HG03280 (cell line): ENCODE measurements around the gene CLCN6.

Experiments
- ATAC-seq: cut with Tn5 transposase; IDR thresholded peaks from one replicate; pipeline ENCODE4 v1.9.1; 2021; ENCODE audit warnings: mild to moderate bottlenecking, moderate library complexity; ENCODE audit not compliant: unreplicated experiment

The CLCN6 gene

GRCh38 chr1:11874624-11875023 is 68.6 kb downstream of the CLCN6 start:
- no peak for ATAC-seq

GRCh38 chr1:11875094-11875493 is 69.1 kb downstream of the CLCN6 start:
- ATAC-seq, result no peak

DNA sequence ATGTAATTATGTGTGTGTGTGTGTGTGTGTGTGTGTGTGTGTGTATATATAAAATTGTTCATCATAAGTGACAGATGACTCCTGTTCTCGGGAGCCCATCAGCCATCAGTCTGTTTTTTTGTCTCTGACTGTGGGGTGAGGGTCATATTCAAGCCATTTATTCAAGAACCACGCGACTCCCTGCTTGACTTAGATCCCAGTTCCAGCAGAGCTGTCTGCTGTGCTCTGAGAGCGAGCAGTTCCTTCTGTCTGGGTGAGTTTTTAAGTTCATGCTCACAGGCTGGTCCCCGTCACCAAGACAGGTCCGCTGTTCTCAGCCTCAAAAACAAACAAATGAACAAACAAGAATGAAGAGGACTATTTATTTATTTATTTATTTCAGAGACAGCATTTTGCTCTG is 71.1 kb downstream of the CLCN6 start:
- ATAC-seq, result no peak

- no peak for ATAC-seq
Measured at GRCh38 chr1:11878081-11878890, 72.3 kb downstream of the CLCN6 start.

GRCh38 chr1:11878891-11879190 is 72.8 kb downstream of the CLCN6 start:
- ATAC-seq, result no peak

DNA sequence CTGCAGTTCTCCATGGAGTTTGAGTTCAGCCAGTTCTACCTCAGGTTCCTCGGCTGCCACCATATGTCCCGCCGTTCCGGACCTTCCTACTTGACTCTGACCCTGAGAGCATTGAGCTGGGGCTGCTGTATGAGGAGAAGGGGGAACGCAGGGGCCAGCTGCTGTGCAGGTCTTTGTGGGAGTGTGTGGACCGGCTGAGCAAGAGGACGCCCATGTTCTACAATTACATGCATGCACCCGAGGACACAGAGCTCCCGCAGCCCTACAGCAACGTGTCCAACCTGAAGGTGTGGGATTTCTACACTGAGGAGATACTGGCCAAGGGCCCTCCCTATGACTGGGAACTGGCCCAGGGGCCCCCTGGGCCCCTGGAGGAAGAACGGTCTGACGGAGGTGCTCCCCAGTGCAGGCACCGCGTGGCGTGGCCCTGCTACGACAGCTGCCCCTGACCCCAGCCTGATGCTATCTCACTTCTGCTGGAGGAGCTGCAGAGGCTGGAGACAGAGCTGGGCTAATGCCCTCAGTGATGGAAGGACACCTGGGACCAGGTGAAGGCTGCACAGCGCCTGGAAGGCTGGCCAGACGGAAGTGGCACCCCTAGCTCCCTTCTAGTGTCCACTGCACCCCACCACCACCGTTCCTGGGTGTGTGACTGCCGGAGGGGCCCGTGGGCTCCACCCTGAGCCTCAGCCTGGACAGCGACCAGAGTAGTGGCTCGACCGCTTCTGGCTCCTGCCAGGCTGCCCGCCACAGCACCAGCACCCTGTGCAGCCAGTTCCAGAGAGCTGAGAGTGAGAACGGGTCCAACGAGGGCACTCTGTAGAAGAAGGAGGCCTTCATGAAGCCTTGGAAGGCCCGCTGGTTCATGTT is 73.6 kb downstream of the CLCN6 start:
- ATAC-seq, result no peak

DNA sequence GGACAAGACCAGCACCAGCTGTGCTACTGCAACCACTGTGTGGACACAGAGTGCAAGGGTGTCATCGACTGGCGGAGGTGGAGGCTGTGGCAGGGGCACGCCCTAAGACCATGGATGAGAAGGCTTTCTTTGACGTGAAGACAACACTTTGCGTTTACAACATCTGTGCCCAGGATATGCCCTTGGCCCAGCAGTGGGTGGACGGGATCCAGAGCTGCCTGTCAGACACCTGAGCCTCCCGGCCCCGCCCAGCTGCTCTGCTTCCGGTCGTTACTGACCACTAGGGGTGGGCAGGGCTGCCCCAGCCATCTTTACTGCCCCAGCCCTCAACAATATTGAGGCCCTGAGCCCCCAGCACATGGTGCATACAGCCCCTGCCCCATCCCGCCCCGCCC is 74.2 kb downstream of the CLCN6 start:
- ATAC-seq, result no peak

- ATAC-seq, result no peak
Measured at GRCh38 chr1:11880911-11881748, 75.1 kb downstream of the CLCN6 start.

DNA sequence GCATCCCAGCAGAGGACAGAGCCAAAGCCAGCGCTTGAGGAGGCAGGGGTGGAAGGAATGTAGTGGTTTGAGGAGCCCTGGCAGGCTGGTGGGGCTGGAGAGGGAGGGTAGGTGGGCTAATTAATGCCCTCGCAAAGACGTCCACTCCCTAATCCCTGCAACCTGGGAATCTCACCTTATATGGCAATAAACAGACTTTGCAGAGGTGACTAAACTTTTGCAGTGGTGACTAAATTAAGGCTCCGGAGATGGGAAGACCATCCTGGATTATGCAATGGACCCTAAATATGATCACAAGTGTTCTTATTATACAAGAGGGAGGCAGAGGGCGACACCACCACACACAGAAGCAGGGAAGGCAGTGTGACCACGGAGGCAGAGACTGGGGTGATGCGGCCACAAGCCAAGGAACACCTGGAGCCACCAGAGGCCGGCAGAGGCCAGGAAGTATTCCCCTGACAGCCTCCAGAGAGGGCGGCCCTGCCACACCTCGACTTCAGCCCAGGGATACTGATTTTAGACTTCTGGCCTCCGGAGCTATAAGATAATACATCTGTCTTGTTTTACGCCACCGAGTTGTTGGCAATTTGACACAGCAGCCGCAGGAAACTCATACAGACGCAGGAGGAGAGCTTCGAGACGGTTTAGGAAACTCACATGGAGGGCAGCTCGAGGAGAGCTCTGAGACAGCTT is 75.9 kb downstream of the CLCN6 start:
- no peak for ATAC-seq

GRCh38 chr1:11882814-11883538 is 77.0 kb downstream of the CLCN6 start:
- ATAC-seq, result no peak

- no peak for ATAC-seq
Measured at GRCh38 chr1:11885916-11886315, 79.9 kb downstream of the CLCN6 start.

- no peak for ATAC-seq
Measured at GRCh38 chr1:11886986-11887665, 81.1 kb downstream of the CLCN6 start.

DNA sequence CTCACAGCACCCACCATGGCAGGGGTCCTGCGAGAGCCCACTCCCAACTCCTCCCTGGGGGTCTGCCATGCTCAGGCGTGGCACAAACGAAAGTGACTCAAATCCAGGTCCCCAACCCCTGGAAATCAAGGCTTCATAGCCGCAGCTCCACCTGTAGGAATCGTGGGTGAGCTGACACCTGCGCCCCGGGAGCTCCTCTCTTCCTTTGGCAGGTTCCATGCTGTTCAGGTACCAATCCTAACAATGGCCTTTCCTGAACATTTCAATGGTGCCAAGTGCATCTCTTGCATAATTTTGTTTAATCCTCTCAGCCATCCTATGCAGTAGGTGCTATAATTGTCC is 81.6 kb downstream of the CLCN6 start:
- no peak for ATAC-seq

- no peak for ATAC-seq
Measured at GRCh38 chr1:11888206-11888876, 82.3 kb downstream of the CLCN6 start.

GRCh38 chr1:11888877-11889208 is 82.9 kb downstream of the CLCN6 start:
- no peak for ATAC-seq

DNA sequence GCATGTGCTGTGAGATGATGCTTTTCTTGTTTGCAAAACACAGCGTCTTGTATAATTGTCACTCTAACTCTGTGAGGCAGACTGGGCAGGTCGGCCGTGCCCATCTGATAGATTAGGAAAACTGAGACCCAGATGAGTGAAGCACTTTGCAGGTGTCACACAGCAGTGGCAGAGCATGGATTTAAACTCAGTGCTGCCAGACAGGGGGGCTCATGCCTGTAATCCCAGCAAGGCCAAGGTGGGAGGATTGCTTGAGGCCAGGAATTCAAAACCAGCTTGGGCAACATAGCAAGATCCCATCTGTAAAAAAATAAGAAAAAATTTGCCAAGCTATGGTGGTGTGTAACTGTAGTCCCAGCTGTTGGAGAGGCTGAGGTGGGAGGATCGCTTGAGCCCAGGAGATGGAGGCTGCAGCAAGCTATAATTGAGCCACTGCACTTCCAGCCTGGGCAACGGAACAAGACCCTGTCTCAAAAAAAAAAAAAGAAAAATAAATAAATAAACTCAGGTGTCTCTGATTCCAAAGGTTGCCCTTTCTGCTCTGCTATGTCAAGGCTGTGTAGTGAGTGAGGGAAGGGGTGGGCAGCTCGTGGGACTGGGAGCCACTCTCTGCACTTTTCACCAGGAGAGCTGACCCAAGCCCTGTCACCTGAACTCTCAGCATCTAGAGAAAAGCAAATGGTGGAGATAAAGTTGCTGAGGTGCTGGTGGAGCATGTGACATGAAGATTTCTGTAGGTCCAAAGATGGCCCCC is 85.6 kb downstream of the CLCN6 start:
- no peak for ATAC-seq
